ENCODE measurements around the gene TRAK2.

Gene TRAK2

GRCh38 chr2:201433394-201433995 is 17.8 kb downstream of the TRAK2 start:
- Histone ChIP-seq H2BK5ac (ENCODE audit: low read depth, low read length, poor library complexity) (no peak overlapping the region), H3K14ac (ENCODE audit: low read length) (no peak overlapping the region), H2BK12ac (ENCODE audit: low read length) (no peak overlapping the region), H3K4me2 (ENCODE audit: low read length) (no peak overlapping the region), H3K4me1 (ENCODE audit: control insufficient read depth in 1 of 2, insufficient read depth in 2 of 2, low read length in 2 of 2) (no peaks in the 10 kb centered on the region), H3K27me3 (ENCODE audit: insufficient read depth, low read length) (no peaks in the 10 kb centered on the region), H3K9ac (ENCODE audit: low read length) (no peak overlapping the region), H3K27ac (ENCODE audit: low read depth, low read length) (no peak overlapping the region), H3K4me3 (ENCODE audit: low read depth, low read length) (no peak overlapping the region), H2AFZ (ENCODE audit: insufficient read depth, low read length, poor library complexity) (no peak overlapping the region), H3K23ac (ENCODE audit: low read length) (no peak overlapping the region), H3K9me3 (ENCODE audit: insufficient read depth, low read depth, low read length) (peaks cover 2% of the 10 kb centered on the region), H3K79me2 (ENCODE audit: control insufficient read depth, insufficient read depth, low read length, poor library complexity) (no peaks in the 10 kb centered on the region), H4K91ac (ENCODE audit: low read depth, low read length) (no peak overlapping the region), H2AK5ac (ENCODE audit: low read length) (no peak overlapping the region), H4K12ac (ENCODE audit: low read depth, low read length) (no peak overlapping the region), H3K18ac (ENCODE audit: low read length) (no peak overlapping the region), H3K36me3 (ENCODE audit: control insufficient read depth in 1 of 2, insufficient read depth in 2 of 2, low read length in 2 of 2) (peaks cover 0 to 4% of the 10 kb centered on the region in 2 experiments), H3K4ac (ENCODE audit: low read depth, low read length) (no peak overlapping the region), H2BK120ac (ENCODE audit: insufficient read depth, low read length, poor library complexity) (no peak overlapping the region), H3K79me1 (ENCODE audit: low read length) (no peaks in the 10 kb centered on the region), H4K8ac (ENCODE audit: low read depth, low read length) (no peak overlapping the region)
- DNase-seq, result no peak
- no CpG with 5 or more reads among the region's 11 CpGs for WGBS (ENCODE audit: extremely low coverage, insufficient coverage, insufficient read length)

DNA sequence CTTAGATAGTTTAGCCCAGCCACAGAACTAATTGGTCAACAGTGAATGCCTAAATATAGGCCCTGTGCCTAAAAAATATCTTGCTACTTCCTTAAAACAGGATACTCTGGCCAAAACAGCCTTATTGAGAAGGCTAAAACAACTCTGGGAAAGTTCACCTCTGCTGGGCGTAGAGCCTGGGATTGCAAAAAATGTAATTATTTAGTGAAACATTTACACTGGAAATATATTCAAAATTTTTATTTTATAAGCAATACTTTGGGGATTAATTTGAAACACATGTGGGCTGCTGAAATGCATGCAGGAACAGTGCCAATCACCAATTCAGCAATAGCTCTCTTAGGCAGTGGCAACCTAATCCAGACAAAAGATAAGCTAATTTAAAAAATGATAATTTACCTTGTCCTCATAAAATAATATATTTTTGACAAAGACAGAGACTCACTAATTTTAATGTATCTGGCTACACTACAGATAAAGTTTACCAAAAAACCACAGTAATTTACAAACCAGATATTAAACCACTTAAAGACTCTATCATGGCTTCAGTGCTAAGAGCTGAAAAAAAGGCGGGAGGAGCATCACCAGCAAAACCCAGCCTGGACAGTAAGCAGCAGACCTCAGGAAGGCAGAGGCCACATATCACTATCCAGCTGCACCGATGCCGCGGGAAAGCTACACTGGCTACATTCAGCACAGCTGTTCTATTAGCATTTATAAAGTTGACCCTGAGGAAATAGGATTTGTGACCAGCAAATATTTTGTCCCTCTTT is 18.5 kb downstream of the TRAK2 start:
- H3K79me2 ChIP-seq (ENCODE audit: control insufficient read depth, insufficient read depth, low read length, poor library complexity), result no peaks in the 10 kb centered on the region
- no peak overlapping the region for H2AFZ ChIP-seq (ENCODE audit: insufficient read depth, low read length, poor library complexity)
- H3K4me3 ChIP-seq (ENCODE audit: low read depth, low read length), result no peak overlapping the region
- H4K91ac ChIP-seq (ENCODE audit: low read depth, low read length), result no peak overlapping the region
- H3K23ac ChIP-seq (ENCODE audit: low read length), result no peak overlapping the region
- H3K18ac ChIP-seq (ENCODE audit: low read length), result no peak overlapping the region
- H3K9me3 ChIP-seq (ENCODE audit: insufficient read depth, low read depth, low read length), result peaks cover 2% of the 10 kb centered on the region
- DNase-seq, result no peak
- peaks cover 0 to 4% of the 10 kb centered on the region in 2 experiments for H3K36me3 ChIP-seq (ENCODE audit: control insufficient read depth in 1 of 2, insufficient read depth in 2 of 2, low read length in 2 of 2)
- H3K27me3 ChIP-seq (ENCODE audit: insufficient read depth, low read length), result no peaks in the 10 kb centered on the region
- no peak overlapping the region for H3K4ac ChIP-seq (ENCODE audit: low read depth, low read length)
- H2BK12ac ChIP-seq (ENCODE audit: low read length), result no peak overlapping the region
- no CpG with 5 or more reads among the region's 5 CpGs for WGBS (ENCODE audit: extremely low coverage, insufficient coverage, insufficient read length)
- H3K4me2 ChIP-seq (ENCODE audit: low read length), result no peak overlapping the region
- no peak overlapping the region for H4K12ac ChIP-seq (ENCODE audit: low read depth, low read length)
- H3K14ac ChIP-seq (ENCODE audit: low read length), result no peak overlapping the region
- no peak overlapping the region for H2AK5ac ChIP-seq (ENCODE audit: low read length)
- no peak overlapping the region for H3K9ac ChIP-seq (ENCODE audit: low read length)
- H3K4me1 ChIP-seq (ENCODE audit: control insufficient read depth in 1 of 2, insufficient read depth in 2 of 2, low read length in 2 of 2), result no peaks in the 10 kb centered on the region
- no peak overlapping the region for H3K27ac ChIP-seq (ENCODE audit: low read depth, low read length)
- no peak overlapping the region for H2BK5ac ChIP-seq (ENCODE audit: low read depth, low read length, poor library complexity)
- no peak overlapping the region for H4K8ac ChIP-seq (ENCODE audit: low read depth, low read length)
- H2BK120ac ChIP-seq (ENCODE audit: insufficient read depth, low read length, poor library complexity), result no peak overlapping the region
- no peaks in the 10 kb centered on the region for H3K79me1 ChIP-seq (ENCODE audit: low read length)

GRCh38 chr2:201432038-201432620 is 19.1 kb downstream of the TRAK2 start:
- peaks cover 2% of the 10 kb centered on the region for H3K9me3 ChIP-seq (ENCODE audit: insufficient read depth, low read depth, low read length)
- H2AFZ ChIP-seq (ENCODE audit: insufficient read depth, low read length, poor library complexity), result no peak overlapping the region
- no peaks in the 10 kb centered on the region for H3K79me2 ChIP-seq (ENCODE audit: control insufficient read depth, insufficient read depth, low read length, poor library complexity)
- H3K4me1 ChIP-seq (ENCODE audit: control insufficient read depth in 1 of 2, insufficient read depth in 2 of 2, low read length in 2 of 2), result no peaks in the 10 kb centered on the region
- no peak overlapping the region for H4K8ac ChIP-seq (ENCODE audit: low read depth, low read length)
- no peak overlapping the region for H3K4me2 ChIP-seq (ENCODE audit: low read length)
- no peak overlapping the region for H3K14ac ChIP-seq (ENCODE audit: low read length)
- no peak overlapping the region for H3K4ac ChIP-seq (ENCODE audit: low read depth, low read length)
- no peak overlapping the region for H3K9ac ChIP-seq (ENCODE audit: low read length)
- H2AK5ac ChIP-seq (ENCODE audit: low read length), result no peak overlapping the region
- no peaks in the 10 kb centered on the region for H3K27me3 ChIP-seq (ENCODE audit: insufficient read depth, low read length)
- no peak overlapping the region for H2BK12ac ChIP-seq (ENCODE audit: low read length)
- peaks cover 0 to 4% of the 10 kb centered on the region in 2 experiments for H3K36me3 ChIP-seq (ENCODE audit: control insufficient read depth in 1 of 2, insufficient read depth in 2 of 2, low read length in 2 of 2)
- DNase-seq, result no peak
- H3K79me1 ChIP-seq (ENCODE audit: low read length), result no peaks in the 10 kb centered on the region
- no peak overlapping the region for H3K4me3 ChIP-seq (ENCODE audit: low read depth, low read length)
- no peak overlapping the region for H3K18ac ChIP-seq (ENCODE audit: low read length)
- H3K23ac ChIP-seq (ENCODE audit: low read length), result no peak overlapping the region
- H2BK5ac ChIP-seq (ENCODE audit: low read depth, low read length, poor library complexity), result no peak overlapping the region
- H3K27ac ChIP-seq (ENCODE audit: low read depth, low read length), result no peak overlapping the region
- no peak overlapping the region for H4K91ac ChIP-seq (ENCODE audit: low read depth, low read length)
- H4K12ac ChIP-seq (ENCODE audit: low read depth, low read length), result no peak overlapping the region
- WGBS (ENCODE audit: extremely low coverage, insufficient coverage, insufficient read length), result no CpG with 5 or more reads among the region's 4 CpGs
- H2BK120ac ChIP-seq (ENCODE audit: insufficient read depth, low read length, poor library complexity), result no peak overlapping the region

- Histone ChIP-seq H2AFZ (ENCODE audit: insufficient read depth, low read length, poor library complexity) (no peak overlapping the region), H4K12ac (ENCODE audit: low read depth, low read length) (no peak overlapping the region), H3K4me2 (ENCODE audit: low read length) (no peak overlapping the region), H3K79me2 (ENCODE audit: control insufficient read depth, insufficient read depth, low read length, poor library complexity) (no peaks in the 10 kb centered on the region), H3K4ac (ENCODE audit: low read depth, low read length) (no peak overlapping the region), H3K4me3 (ENCODE audit: low read depth, low read length) (no peak overlapping the region), H2BK5ac (ENCODE audit: low read depth, low read length, poor library complexity) (no peak overlapping the region), H3K27ac (ENCODE audit: low read depth, low read length) (no peak overlapping the region), H4K8ac (ENCODE audit: low read depth, low read length) (no peak overlapping the region), H2BK12ac (ENCODE audit: low read length) (no peak overlapping the region), H3K79me1 (ENCODE audit: low read length) (no peaks in the 10 kb centered on the region), H2BK120ac (ENCODE audit: insufficient read depth, low read length, poor library complexity) (no peak overlapping the region), H3K14ac (ENCODE audit: low read length) (no peak overlapping the region), H4K91ac (ENCODE audit: low read depth, low read length) (no peak overlapping the region), H3K23ac (ENCODE audit: low read length) (no peak overlapping the region), H3K36me3 (ENCODE audit: control insufficient read depth in 1 of 2, insufficient read depth in 2 of 2, low read length in 2 of 2) (peaks cover 0 to 4% of the 10 kb centered on the region in 2 experiments), H3K9me3 (ENCODE audit: insufficient read depth, low read depth, low read length) (peaks cover 2% of the 10 kb centered on the region), H3K27me3 (ENCODE audit: insufficient read depth, low read length) (no peaks in the 10 kb centered on the region), H3K4me1 (ENCODE audit: control insufficient read depth in 1 of 2, insufficient read depth in 2 of 2, low read length in 2 of 2) (no peaks in the 10 kb centered on the region), H3K9ac (ENCODE audit: low read length) (no peak overlapping the region), H3K18ac (ENCODE audit: low read length) (no peak overlapping the region), H2AK5ac (ENCODE audit: low read length) (no peak overlapping the region)
- no peak for DNase-seq
- no CpG with 5 or more reads among the region's 5 CpGs for WGBS (ENCODE audit: extremely low coverage, insufficient coverage, insufficient read length)
Measured at GRCh38 chr2:201430839-201431238, 20.4 kb downstream of the TRAK2 start.
